ENCODE measurements around the gene NMNAT3. TPM values are rescaled to one million over a fixed set of nuclear protein-coding genes. Genes with fewer than 3 reads are reported as not detected.

The NMNAT3 gene
- total RNA-seq, 2 donors from 2014 or later = 3.0 to 14.1 TPM

- Histone ChIP-seq H3K9me3 (no peaks in the 10 kb centered on the region), H3K27me3 (replicated peaks; ENCODE audit: insufficient read depth) (no peaks in the 10 kb centered on the region), H3K36me3 (no peaks in the 10 kb centered on the region), H3K27ac (no peak overlapping the region), H3K4me1 (ENCODE audit: control insufficient read depth in 1 of 2, low read depth in 2 of 2) (peaks cover 0 to 13% of the 10 kb centered on the region in 2 donors), H3K4me3 (no peak overlapping the region)
- no peak for DNase-seq (ENCODE audit: low spot score)
- ATAC-seq (ENCODE audit: insufficient number of reproducible peaks, low FRiP score, low read depth) = no peak
- no peak for TF ChIP-seq CTCF (IDR thresholded peaks at IDR 0.05)
These were observed 156.6 kb downstream of the NMNAT3 start for GRCh38 chr3:139521144-139521543.

GRCh38 chr3:139519998-139520737 is 157.6 kb downstream of the NMNAT3 start:
- peak; percentile 39 for ATAC-seq (ENCODE audit: insufficient number of reproducible peaks, low FRiP score, low read depth)
- H3K27ac ChIP-seq = no peak overlapping the region
- TF ChIP-seq CTCF (IDR thresholded peaks at IDR 0.05) = peak; percentile 7

GRCh38 chr3:139518926-139519842 is 158.6 kb downstream of the NMNAT3 start:
- Histone ChIP-seq H3K4me1 (ENCODE audit: control insufficient read depth in 1 of 2, low read depth in 2 of 2) (peaks cover 0 to 13% of the 10 kb centered on the region in 2 donors), H3K4me3 (no peak overlapping the region), H3K36me3 (no peaks in the 10 kb centered on the region), H3K27me3 (replicated peaks; ENCODE audit: insufficient read depth) (no peaks in the 10 kb centered on the region), H3K9me3 (no peaks in the 10 kb centered on the region), H3K27ac (no peak overlapping the region)
- DNase-seq (ENCODE audit: low spot score) (no peak), ATAC-seq (ENCODE audit: insufficient number of reproducible peaks, low FRiP score, low read depth) (no peak)
- TF ChIP-seq CTCF (IDR thresholded peaks at IDR 0.05) = no peak

More at GRCh38 chr3:139519998-139520737, 157.6 kb downstream of the NMNAT3 start:
- no peaks in the 10 kb centered on the region for H3K9me3 ChIP-seq
- H3K4me3 ChIP-seq = no peak overlapping the region
- no peaks in the 10 kb centered on the region for H3K27me3 ChIP-seq (replicated peaks; ENCODE audit: insufficient read depth)
- no peak for DNase-seq (ENCODE audit: low spot score)
- H3K36me3 ChIP-seq = no peaks in the 10 kb centered on the region
- H3K4me1 ChIP-seq (ENCODE audit: control insufficient read depth in 1 of 2, low read depth in 2 of 2) = peaks cover 0 to 13% of the 10 kb centered on the region in 2 donors

GRCh38 chr3:139518306-139518705 is 159.5 kb downstream of the NMNAT3 start:
- Histone ChIP-seq H3K4me3 (no peak overlapping the region), H3K27me3 (replicated peaks; ENCODE audit: insufficient read depth) (no peaks in the 10 kb centered on the region), H3K9me3 (no peaks in the 10 kb centered on the region), H3K27ac (no peak overlapping the region), H3K4me1 (ENCODE audit: control insufficient read depth in 1 of 2, low read depth in 2 of 2) (peaks cover 0 to 13% of the 10 kb centered on the region in 2 donors), H3K36me3 (no peaks in the 10 kb centered on the region)
- no peak for DNase-seq (ENCODE audit: low spot score)
- ATAC-seq (ENCODE audit: insufficient number of reproducible peaks, low FRiP score, low read depth) = no peak
- TF ChIP-seq CTCF (IDR thresholded peaks at IDR 0.05) = no peak

All from thoracic aorta (tissue), 2 donors.